Embryonic facial prominence (tissue), 1 donor: ENCODE data around the gene CDKN2D.
"Not testable (repeated sequence)": the region's sequence is repeated elsewhere in the genome, so short reads cannot be mapped to it uniquely, and the experiment has no call there.

Experiments
- DNase-seq: peaks from one replicate; pipeline ENCODE4 v3.0.0-alpha.2; 2016; ENCODE audit errors: extremely low spot score

The CDKN2D gene

DNA sequence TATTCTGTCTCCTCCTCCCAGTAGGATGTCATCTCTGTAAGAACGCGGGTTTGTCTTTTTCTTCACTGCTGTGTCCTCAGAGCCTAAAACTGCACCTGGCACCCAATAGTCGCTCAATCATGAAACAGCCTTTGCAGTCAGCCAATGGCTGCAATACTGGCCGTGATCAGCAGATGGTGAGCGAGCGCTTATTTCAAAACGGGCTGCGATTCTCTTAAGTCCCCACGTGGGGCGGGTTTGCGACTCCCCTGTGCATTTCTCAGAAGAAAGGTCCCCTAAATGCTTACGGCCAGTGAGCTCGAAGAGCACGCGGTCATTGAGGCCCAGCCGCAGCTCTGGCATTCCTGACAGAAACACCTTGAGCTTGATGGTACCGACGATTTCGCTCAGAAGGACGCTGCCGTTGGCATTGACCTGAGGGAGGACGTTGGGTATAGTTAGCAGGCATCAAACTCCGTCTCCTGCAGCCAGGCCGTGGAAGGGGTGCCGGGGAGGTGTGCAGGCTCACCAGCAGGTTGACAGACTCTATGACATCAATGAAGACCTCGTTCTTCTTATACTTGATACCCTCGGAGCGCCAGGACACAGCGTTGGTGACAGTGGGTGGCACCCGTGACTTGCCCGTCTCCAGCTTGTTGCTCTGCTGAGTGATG lies 12.3 kb upstream of the CDKN2D start:
- peak; percentile 84 for DNase-seq

DNA sequence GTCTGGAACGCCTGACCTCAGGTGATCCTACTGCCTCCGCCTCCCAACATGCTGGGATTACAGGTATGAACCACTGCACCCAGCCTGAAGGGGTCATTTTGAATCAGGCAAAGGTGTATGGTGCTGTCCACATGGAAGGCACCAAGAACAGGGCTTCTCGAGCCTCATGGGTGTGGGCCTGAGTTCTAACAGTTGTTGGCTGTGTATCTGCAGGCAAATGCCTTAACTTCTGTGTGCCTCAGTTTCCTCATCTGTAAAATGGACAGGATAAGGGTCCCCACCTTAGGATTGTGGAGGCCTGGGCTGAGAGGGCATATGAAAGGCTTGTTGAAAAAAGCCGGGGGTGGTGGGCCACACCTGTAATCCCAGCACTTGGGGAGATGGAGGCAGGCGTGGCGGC lies 9.2 kb upstream of the CDKN2D start:
- DNase-seq: no peak

DNA sequence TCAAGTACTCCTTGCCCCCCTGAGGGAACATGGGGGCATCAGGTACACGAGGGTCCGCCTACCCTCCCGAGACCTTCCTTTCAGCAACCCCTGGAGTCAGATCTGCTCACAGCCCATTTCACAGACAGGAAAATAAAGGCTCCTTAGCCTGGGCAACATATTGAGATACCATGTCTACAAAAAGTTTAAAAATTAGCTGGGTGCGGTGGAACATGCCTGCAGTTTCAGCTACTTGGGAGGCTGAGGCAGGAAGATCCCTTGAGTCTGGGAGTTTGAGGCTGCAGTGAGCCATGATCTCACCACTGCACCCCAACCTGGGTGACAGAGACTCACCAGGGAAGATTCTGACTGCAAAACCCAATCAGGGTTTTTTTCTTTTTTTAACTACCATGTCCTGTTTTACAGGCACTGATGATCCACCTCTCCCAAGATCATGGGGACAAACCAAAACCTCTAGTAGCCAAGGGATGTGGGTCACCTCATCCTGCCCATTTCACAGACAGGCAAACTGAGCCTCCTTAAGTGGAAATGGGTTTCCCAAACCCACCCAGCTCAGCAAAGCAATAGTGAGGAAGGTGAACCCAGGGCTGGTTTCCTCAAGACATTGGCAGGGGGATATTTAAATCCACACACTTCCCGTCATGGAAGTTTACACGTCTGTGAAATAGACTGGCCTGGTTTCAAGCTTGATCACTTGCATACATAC lies 6.4 kb upstream of the CDKN2D start:
- no peak for DNase-seq

DNA sequence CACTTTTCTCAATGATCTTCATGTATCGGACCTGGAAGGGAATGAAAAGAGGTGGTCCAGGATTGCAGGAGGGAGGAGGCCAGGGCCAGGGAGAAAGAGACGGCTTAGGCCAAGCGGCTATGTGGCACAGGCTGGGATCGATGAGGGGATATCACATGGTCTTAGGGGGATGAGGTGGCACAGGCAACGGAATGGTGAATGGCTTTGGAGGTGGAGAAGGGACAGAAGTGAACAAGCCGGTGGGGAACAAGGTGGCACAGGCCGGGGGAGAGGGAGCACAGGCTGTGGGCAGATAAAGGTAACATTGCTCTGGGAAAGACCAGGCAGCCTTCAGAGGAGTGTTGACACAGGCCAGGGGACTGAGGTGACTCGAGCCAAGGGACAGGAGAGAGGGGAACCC lies 5.7 kb upstream of the CDKN2D start:
- DNase-seq: no peak

DNA sequence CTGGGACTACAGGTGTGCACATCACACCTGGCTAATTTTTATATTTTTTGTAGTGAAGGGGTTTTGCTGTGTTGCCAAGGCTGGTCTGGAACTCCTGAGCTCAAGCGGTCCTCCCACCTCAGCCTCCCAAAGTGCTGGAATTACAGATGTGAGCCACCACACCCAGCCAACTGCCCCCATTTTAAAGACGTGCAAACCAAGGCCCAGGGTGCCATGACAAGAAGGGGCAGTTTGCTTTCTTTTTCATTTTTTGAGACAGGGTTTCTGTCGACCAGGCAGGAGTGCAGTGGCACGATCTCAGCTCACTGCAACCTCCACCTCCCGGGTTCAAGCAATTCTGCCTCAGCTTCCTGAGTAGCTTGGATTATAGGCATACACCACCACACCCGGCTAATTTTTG lies 5.0 kb upstream of the CDKN2D start:
- not testable (repeated sequence) for DNase-seq

DNA sequence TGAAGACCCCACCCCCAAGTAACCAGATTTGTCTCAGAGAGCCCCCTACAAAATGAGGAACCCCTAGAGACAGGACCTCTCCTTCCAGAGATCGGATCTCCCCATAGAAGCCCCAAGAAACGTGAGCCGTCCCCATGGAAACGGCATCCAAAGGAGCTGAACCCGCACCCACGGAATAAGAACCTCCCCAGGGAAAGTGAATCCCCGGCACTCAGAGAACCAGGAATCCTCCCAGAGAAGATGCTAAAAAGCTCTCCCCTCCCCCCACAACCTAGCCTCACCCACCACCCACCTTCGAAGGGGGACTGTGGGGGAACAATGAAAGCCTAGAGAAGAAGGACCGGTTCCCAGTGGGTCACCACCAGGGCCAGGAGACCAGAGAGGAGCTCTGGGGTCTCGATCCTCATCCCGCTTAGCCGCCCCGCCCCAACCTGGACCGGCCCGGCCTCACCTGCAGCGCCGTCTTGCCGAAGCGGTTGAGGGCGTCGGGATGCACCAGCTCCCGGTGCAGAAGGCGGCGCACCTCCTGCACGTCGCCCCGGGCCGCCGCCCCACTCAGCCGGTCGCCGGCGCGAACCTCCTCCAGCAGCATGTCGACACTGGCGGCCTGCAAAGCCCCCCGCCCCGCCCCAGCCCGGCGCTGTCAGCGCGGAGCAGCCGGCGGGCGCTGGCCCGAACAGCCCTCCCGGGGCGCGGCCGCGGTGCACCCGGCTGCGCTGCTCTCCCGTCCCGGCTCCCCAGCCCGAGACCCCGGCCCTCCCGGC lies 535 bp downstream of the CDKN2D start:
- no peak for DNase-seq

DNA sequence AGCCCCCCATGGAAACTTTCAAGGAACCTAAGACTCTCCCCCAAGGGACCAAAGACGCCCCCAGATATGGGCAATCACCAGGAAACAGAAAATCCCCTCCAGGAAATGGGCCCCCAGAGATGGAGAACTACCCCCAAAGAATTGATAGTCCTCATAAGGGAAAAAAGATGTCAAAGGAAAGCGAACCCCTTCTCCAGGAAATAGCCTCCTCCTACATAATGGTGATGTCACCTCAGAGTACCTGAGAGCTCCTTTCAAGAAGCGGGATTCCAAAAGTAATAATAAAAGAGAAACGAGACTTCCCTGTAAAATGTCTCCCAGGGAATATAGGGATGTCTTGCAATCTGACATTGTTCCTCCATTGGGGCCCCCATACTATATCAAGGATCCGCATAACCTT lies 1.1 kb downstream of the CDKN2D start:
- DNase-seq: no peak

DNA sequence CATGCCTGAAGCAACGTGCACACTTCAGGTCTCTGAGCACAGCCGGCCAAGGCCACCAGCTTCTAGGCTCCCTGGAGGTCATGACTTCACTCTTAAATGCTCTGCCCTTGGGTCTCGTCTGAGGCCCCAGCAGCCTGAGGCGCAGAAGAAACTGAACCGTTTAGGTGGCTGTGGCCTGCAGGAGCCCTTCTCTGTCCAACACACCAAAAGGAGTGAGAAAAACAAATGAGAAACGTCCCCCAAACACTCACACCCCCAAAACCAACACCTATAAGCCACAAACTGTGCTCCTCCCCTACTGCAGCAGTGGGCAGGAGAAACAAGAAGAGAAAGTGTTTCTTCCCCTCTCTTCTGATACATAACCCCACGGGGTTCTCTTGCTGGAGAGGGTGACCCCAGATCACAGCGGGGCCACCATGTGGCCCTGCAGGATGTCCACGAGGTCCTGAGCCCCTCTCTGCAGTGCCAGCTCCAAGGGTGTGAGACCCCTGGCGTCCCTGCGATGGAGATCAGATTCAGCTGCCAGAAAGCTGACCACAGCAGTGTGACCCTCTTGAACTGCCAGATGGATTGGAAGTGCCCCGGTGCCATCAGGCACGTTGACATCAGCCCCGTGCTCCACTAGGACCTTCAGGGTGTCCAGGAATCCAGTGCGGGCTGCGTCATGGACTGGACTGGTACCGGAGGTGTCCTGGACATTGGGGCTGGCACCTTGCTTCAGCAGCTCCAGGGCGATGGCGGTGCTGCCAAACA lies 1.9 kb downstream of the CDKN2D start:
- DNase-seq: no peak

DNA sequence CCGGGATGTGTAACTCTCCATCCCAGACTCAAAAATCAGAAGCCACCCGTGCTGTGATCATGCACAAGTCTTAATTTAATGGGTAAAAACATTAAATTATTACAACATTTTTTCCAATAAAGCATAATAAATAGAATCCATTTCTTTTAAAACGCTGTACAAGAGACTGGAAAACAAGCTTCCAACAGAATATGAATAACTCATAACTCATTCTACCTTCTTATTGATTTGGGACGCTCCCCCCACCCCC lies 2.4 kb downstream of the CDKN2D start:
- no peak for DNase-seq

DNA sequence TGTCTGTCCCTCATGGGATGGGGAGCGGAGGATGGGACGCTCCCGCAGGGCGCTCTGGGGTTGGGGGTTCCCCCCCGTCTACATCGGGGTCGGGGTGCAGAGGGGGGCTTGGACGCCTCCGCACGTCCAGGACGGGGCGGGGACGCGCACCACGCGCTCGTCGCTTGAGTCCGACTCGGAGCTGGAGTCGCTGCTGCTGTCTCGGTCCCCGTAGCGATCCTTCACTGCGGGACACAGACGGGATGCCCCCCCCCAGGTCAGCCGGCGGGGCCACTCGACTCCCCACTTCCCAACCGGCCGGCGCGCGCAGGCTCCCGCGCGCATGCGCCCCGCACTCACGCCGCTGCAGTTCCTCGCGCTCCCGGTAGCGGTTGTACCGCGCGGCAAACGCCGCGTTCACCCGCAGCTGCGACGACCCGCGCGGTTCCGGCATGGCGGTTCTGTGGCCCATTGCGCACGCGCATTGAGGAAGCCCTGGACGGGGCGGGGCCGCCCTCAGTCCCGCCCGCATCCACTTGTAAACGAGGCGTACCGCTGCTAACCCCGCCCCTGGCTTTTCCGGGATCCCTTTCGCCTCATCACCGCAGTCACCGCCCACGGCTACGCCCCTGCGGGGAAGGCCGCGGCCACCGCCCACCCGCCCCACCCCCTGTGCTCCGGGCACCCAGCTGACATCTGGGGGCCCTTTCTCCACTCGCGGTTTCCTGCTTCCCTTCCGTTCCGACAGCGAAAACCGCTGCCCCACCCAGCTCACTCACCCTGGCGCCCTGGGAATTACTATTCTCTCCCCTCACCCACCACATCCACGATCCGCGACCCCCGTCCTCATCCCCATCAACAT lies 3.0 kb downstream of the CDKN2D start, which contains the start of gene KRI1:
KRI1 (minus strand) TSS at position 444 of the 841 bp plus-strand sequence; CDS start at position 433, 11 bp downstream.
- DNase-seq: peak; percentile 95

DNA sequence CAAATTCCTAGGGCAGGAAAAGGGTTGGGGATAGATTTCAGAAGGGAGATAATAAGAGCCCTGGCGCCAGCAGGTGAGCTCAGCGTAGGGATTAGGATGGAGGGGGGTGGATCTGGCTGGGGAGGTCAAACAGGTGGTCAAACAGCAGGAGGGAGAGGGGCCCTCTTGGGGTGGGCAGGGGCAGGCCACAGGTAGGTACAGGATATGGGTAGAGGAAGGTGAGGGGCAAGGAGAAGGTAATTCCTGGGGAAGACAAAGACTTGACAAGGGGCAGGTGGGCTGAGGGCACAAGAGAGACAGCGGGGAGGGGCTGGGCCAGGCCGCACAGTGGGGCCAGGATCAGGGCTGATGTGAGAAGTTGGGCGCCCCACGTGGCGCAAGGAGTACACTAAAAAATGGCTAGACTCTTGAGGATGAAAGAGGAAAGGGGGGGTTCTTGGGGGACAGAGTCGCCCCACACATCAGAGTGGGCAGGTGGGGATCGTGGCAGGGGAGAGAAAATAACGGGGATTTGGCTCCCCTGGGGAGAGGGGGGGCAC lies 3.7 kb downstream of the CDKN2D start:
- no peak for DNase-seq

DNA sequence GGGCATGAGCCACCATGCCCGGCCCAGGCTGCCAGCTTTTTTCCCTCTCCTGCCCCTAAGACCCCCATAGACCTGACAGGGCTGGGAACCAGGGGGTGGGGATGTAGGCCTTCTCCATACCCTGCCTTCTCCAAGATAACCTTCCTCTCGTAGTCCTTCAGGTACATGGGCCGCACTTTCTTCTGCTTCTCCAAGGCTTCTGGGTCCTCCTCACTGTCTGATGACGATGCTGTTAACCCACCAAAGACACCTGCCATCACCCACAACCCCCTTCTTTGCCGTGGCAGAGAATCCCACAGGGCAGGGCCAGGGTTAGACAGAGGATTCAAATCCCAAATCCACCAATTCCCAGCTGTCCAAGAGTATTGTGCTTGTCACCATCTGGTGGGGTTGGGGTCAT lies 6.2 kb downstream of the CDKN2D start:
- DNase-seq: no peak

DNA sequence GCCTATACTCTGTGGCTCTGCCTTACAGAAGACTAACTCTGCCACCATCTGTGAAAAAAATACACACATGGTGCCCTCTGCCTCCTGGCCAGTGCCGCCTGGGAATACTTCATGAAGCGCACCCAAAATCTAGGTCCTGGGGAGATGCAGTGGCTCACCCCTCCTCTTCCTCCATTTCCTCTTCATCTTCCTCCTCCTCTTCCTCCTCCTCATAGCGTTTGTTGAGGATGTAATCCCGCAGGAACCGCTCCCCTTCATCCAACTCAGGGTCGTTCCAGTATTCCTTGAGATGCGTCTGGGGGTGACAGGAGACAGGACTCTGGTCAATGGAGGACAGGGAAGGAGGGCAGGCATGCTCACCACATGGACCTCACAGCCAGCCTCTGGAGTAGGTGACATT lies 8.6 kb downstream of the CDKN2D start:
- DNase-seq: no peak

DNA sequence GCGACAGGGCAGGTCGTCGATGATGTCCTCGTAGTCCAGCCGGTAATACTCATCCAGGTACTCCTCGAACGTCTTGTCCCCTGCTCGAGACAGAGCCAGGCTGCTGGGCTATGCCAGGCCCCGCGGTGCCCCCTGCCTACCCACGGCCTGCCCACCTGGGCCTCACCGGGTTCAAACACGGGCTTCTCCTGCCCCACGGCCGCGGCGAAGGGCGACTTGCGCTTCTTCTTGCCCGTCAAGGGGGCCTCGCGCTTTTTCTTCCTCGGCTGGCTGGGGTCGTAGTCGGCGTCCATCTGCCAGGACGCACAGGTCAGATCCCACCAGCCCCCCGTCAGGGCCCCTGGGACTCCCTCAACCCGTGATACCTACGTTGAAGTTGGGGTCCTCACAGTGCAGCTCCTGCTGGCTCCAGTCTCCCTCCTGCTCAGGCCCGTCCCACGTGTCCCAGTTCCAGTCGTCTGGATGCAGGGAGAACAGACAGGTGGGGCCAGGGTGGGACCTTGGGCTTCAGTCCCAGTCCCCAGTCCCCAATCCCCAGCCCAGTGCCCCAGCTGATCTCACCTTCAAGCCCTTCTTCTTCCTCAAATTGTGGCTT lies 11.1 kb downstream of the CDKN2D start:
- DNase-seq: no peak

DNA sequence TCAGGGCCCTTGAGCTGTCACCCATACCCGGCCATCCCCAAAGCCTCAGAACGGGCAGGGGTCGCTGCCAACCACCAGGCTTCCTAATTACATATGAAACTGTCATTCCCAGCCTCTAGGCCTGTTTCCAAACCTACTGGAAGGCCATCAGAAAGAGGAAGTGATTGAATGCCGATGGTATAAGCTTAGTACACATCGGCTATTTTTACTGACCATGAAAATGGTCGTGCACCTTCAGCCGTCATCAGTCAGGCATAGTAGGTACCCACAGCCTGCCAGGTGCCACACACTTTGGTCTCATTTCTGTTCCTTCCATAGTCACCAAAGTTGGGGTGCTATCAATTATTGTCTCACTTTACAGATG lies 13.2 kb downstream of the CDKN2D start:
- DNase-seq: no peak

DNA sequence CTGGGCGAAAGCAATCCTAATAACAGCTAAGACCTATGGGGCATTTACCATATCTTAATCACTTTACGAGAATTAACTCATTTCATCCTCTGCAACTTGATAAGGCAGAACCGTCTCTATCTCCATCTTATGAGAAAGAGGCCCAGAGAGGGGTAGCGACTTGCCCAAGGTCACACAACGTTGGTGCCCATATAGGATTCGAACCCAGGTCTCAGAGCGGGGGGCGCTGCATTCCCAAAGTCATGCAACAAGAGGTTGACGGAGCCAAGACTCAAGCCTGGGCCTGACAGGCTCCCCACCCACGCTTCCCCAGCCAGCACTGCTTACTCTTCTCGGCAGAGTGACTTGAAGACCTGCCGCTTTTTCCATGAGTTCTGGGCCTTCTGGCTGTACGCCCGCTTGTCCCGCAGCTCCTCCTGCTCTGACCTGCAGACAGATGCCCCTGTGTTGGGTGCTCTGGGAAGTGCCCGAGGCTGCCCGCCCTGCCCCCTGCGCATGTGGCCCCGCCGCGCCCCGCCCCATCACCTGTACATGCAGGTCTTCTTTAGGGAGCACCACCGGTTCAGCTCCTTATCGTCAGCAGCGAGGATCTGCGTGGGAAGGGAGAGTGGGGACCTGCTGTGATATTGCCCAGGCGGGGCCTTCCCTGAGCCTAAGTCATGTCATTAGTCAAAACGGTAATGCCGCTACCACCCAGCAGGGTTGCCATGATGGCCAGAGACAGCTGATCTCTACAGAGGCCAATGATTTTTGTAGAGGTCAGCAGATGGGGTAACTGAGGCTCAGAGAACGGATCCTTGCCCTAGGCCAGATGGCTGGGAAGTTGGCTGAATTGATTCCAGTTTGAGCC lies 13.8 kb downstream of the CDKN2D start:
- DNase-seq: no peak

DNA sequence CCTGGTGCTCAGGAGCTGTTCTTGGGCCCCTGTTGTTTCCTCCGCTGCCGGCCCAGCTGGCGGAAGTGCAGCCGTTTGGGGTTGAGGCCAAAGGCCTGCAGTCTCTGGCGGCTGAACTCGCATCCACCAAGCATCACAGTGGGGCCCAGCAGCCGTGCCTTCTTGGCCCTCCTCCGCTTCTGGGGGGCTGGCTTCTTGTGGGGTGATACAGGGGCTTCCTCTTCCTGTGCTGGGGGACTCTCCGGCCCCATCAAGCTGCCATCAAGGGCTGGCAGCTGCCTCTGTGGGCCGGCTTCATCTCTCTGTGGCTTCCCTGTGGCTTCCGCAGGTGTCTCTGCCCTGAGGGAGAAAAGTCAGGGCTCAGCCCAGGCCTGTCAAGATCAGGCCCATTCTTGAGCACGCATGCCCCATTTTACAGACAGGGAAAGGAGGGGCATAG lies 14.8 kb downstream of the CDKN2D start:
- no peak for DNase-seq

DNA sequence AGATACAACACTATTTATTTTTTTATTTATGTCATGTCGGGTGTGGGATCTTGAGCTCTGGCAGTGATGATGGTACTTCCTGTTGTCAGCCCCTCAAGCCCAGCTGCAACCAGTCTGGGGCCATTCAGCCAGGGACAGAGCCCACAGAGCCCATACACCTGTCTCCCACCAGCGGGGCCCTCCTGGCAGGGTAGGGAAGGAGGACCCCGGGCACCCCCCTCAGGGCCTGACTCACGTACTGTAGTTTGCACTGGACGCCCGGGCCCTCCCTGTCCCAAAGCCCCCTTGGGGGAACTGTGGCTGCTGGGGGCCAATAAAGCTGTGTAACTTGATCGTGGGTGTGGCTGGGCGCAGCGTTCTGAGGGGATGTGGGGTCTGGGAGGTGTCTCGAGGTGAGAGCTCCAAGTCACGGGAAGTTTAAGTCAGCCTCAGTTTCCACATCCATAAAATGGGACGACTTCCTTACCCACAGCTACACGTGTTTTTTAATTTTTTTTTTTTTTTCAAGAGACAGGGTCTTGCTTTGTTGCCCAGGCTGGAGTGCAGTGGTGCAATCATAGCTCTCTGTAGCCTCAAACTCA lies 15.6 kb downstream of the CDKN2D start:
- DNase-seq: no peak

DNA sequence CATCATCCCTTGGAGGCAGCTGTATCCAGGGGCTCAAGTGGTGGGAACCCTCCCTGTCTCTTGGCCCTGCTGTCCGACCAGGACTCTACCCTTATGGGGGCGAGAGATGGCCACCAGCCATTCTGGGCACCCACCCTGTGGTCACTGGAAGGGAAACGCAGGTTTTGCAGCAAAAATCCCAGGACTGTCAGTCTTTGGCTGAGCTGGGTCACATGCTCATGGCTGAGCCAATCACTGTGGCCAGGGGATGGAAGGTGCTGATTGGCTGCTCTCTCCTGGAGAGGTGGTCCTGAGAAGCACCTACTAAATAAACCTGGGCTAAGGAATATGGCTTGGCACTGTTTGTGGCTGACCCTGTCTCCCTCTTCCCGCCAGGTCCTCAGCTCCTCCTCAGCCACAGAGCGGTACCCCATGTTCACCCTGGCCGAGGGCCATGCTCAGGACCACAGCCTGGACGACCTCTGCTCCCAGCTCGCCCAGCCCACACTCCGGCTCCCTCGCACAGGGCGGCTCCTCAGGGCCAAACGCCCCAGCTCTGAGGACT lies 16.2 kb downstream of the CDKN2D start:
- DNase-seq: no peak
